Kidney (tissue), 14 donors: ENCODE measurements around the gene LHX8. TPM values are rescaled to one million over a fixed set of nuclear protein-coding genes. Genes with fewer than 3 reads are reported as not detected.
A peak's percentile ranks its signal among the peaks of the same experiment; 100 is the strongest.

ENCODE experiments used
- DNase-seq, 5 donors: peaks; one replicate each; pipeline ENCODE4 v3.0.0-alpha.2; 2013 to 2020
- FAIRE-seq: peaks from 2 replicates; lab custom pipeline; 2012; peaks lifted over from hg19 to GRCh38; lab: Jason Lieb, UNC
- H3K27ac ChIP-seq, 2 donors: one replicate each; pipeline ENCODE4 v1.7.0; 2013; ENCODE audit warnings: low read depth in 2 of 2, low read length in 2 of 2, inconsistent platforms in 1 of 2
- H3K27me3 ChIP-seq: one replicate; pipeline ENCODE4 v1.7.1; 2013; ENCODE audit warnings: low read length, inconsistent platforms; ENCODE audit not compliant: control insufficient read depth, insufficient read depth
- H3K36me3 ChIP-seq, 3 donors: one replicate each; pipeline versions ENCODE4 v1.7.0 to v1.7.1; 2013; ENCODE audit warnings: low read length in 3 of 3, control low read depth in 1 of 3, inconsistent platforms in 1 of 3; ENCODE audit not compliant: insufficient read depth in 3 of 3, control insufficient read depth in 2 of 3
- H3K4me1 ChIP-seq, 3 donors: one replicate each; pipeline versions ENCODE4 v1.7.0 to v1.7.1; 2013; ENCODE audit warnings: low read length in 3 of 3, inconsistent platforms in 1 of 3, low read depth in 1 of 3; ENCODE audit not compliant: control insufficient read depth in 2 of 3, insufficient read depth in 2 of 3
- H3K4me3 ChIP-seq, 3 donors: one replicate each; pipeline versions ENCODE4 v1.7.0 to v1.8.1; 2013; ENCODE audit warnings: low read length in 3 of 3, control low read depth in 1 of 3, inconsistent platforms in 1 of 3
- H3K9ac ChIP-seq, 3 donors: one replicate each; pipeline versions ENCODE4 v1.7.0 to v1.7.1; 2013; ENCODE audit warnings: low read length in 3 of 3, control low read depth in 1 of 3, inconsistent platforms in 1 of 3
- H3K9me3 ChIP-seq, 3 donors: one replicate each; pipeline versions ENCODE4 v1.7.0 to v1.7.1; 2013; ENCODE audit warnings: low read length in 3 of 3, control low read depth in 1 of 3, inconsistent platforms in 1 of 3; ENCODE audit not compliant: control insufficient read depth in 2 of 3, insufficient read depth in 1 of 3
- CTCF ChIP-seq: IDR thresholded peaks from 3 replicates; pipeline ENCODE4 v1.5.1; 2012; ENCODE audit warnings: mild to moderate bottlenecking, moderate library complexity, borderline replicate concordance; ENCODE audit not compliant: insufficient read depth; ENCODE audit errors: extremely low read depth
- intact Hi-C: fragments of 100-400 bp; cut with DNase I; formaldehyde crosslinking; loops from one replicate; pipeline ENCODE4 v1.11.1; 2022
- polyA plus RNA-seq: library from polyadenylated mRNA; stranded (reverse); fragments of 350-450 nt; fragmentation: Illumina TruSeq; extraction: RNeasy Lipid Tissue Mini Kit (QIAGEN cat#74804); gene quantifications from one replicate; pipeline ENCODE4 v1.2.3, GENCODE V29; 2014; ENCODE audit warnings: low read depth, low replicate concordance; ENCODE audit not compliant: insufficient read depth
- total RNA-seq: library from RNA; stranded (reverse); fragmentation: NEBNext Ultra II Directional; extraction: Animal tissue kit (Norgen Biotek cat#: 25700); gene quantifications from one replicate; pipeline ENCODE4 v1.2.1, GENCODE V29; 2021
- donor health status: control.
- donor health status: control.
- donor health status: control.
- donor health status: control.
- donor health status: control.
- donor health status: DM: yes; HTN: yes; CAD: no.
- donor health status: Normal renal cell carcinoma (clear cell type).

LHX8 gene
- total and polyA plus RNA-seq, 2 donors from 2014 or later = not detected

GRCh38 chr1:75136921-75137641 is 2.9 kb downstream of the LHX8 start:
- DNase-seq = peak in 4 of 5 donors; percentile 22 to 47 (median 35)
- peaks cover 0 to 7% (median 0%) of the 10 kb centered on the region in 3 donors for H3K4me1 ChIP-seq
- no peak for FAIRE-seq
- H3K27me3 ChIP-seq = peaks cover 67% of the 10 kb centered on the region
- no peak for TF ChIP-seq CTCF
- H3K27ac ChIP-seq = no peak overlapping the region
- H3K36me3 ChIP-seq = no peaks in the 10 kb centered on the region
- intact Hi-C loops = no loop called here
- H3K9me3 ChIP-seq = no peaks in the 10 kb centered on the region
- H3K9ac ChIP-seq = no peak overlapping the region
- H3K4me3 ChIP-seq = no peak overlapping the region

DNA sequence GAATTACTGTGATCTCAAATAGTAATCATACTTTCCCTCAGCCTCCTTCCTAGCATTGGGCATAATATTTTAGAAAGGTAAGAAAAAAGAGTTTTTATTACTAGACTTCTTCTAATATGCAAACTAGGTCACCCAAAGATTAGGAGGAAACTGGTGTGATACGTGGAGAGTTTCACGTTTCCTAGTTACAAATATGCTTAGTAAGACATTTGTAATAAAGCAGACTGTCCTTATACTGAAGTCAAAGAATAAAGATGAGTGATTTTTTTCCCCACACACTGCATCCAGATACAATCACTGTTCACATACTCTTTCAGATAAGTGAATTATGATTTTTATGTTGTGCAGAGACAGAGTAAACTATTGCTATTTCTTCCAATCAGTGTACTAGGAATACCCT is 17.9 kb downstream of the LHX8 start:
- intact Hi-C loops = no loop called here
- Histone ChIP-seq H3K9ac (no peak overlapping the region), H3K9me3 (no peaks in the 10 kb centered on the region), H3K4me3 (no peak overlapping the region), H3K27me3 (peaks cover 2% of the 10 kb centered on the region), H3K27ac (no peak overlapping the region), H3K4me1 (no peaks in the 10 kb centered on the region), H3K36me3 (no peaks in the 10 kb centered on the region)
- DNase-seq (no peak), FAIRE-seq (no peak)
- no peak for TF ChIP-seq CTCF

DNA sequence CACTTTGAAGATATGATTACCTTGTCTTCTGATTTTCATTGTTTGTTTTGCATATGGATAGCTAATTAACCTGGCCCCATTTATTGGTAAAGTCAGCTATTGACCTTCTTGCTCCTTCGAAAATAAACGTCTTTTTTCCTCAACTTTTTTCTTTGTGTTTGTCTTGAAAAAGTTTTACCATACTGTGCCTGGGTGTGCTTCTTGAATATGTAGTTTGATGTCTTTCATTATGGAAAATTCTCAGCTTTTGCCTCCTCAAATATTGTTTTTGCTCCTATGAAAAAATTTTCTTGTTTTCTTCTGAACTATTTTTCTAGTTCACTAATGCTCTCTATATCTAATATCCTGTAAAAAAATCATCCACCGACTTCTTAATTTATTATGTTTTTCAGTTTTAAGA is 25.0 kb downstream of the LHX8 start:
- FAIRE-seq (no peak), DNase-seq (no peak)
- Histone ChIP-seq H3K27ac (no peak overlapping the region), H3K4me3 (no peak overlapping the region), H3K4me1 (no peaks in the 10 kb centered on the region), H3K27me3 (no peaks in the 10 kb centered on the region), H3K9me3 (no peaks in the 10 kb centered on the region), H3K9ac (no peak overlapping the region), H3K36me3 (no peaks in the 10 kb centered on the region)
- no peak for TF ChIP-seq CTCF
- intact Hi-C loops = no loop called here
